Stimulated activated memory B cell treated with anti-CD40 and anti-IgM and Interleukin-4, amounts not matched to agents 10 μg/mL and 1 μg/mL and 100 μg/mL, for 72 hours (primary cell): ENCODE results near the gene SPTLC1.
A peak's percentile ranks its signal among the peaks of the same experiment; 100 is the strongest.
"Not testable (repeated sequence)": the region's sequence is repeated elsewhere in the genome, so short reads cannot be mapped to it uniquely, and the experiment has no call there.

Experiments
- ATAC-seq: fragments of 150-1000 bp; cut with Tn5 transposase; 2 replicates; pipeline ENCODE4 v1.10.0; 2021
- H3K27ac Mint-ChIP-seq: one replicate; pipeline ENCODE4 v1.8.0; 2022; ENCODE audit warnings: mild to moderate bottlenecking, mixed read lengths
- H3K27me3 Mint-ChIP-seq: one replicate; pipeline ENCODE4 v1.8.0; 2022; ENCODE audit warnings: mixed read lengths
- H3K36me3 Mint-ChIP-seq: one replicate; pipeline ENCODE4 v1.8.0; 2022; ENCODE audit warnings: mixed read lengths
- H3K4me1 Mint-ChIP-seq: one replicate; pipeline ENCODE4 v1.8.0; 2022; ENCODE audit warnings: mixed read lengths
- H3K4me3 Mint-ChIP-seq: one replicate; pipeline ENCODE4 v1.8.0; 2022; ENCODE audit warnings: mild to moderate bottlenecking, moderate library complexity, mixed read lengths
- H3K9me3 Mint-ChIP-seq: one replicate; pipeline ENCODE4 v1.8.0; 2022; ENCODE audit warnings: mixed read lengths

SPTLC1 gene

DNA sequence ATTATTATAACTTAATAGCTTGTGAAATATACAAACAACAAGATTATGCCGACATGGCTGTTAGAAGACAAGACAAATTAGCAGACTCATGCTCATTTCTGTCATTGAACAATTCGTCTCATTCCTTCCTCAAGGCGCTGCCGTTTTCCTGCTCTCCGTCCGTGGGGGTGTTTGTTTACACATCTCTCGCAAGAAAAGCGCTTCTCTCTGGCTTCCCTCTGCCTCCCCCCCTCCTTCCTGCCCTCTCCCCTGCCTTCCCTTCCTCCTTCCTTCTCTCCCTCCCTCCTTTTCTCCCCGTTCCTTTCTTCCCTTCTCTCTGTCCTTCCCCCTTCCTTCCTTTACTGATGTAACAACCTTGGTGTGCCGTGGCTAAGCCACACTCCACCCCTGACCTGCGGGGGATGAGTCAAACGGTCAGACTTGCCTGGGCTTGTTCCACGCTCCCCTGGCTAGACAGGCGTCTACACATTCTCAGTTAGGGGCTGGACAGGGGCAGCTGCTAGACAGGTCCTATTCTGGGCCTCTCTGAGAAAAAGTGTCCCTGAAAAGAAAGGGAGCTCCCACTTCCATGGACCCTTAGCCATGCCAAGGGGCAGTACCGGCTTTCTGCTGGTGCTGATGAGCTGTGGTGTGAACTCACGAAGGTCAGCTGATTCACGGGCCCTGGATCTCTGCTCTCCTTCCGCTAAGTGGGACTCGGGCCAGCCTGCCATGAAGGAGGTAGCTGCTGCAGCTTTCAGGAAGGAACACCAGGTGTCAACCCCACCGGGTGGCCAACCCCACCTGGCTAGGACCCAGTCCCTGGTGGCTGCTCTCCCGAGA is 32.0 kb upstream of the SPTLC1 start:
- H3K9me3 Mint-ChIP-seq, result no peaks in the 10 kb centered on the region
- H3K27ac Mint-ChIP-seq, result no peak overlapping the region
- peaks cover 44% of the 10 kb centered on the region for H3K27me3 Mint-ChIP-seq
- no peaks in the 10 kb centered on the region for H3K36me3 Mint-ChIP-seq
- H3K4me3 Mint-ChIP-seq, result peak overlapping the region; percentile 32
- H3K4me1 Mint-ChIP-seq, result peaks cover 6% of the 10 kb centered on the region
- peak; percentile 72 for ATAC-seq

DNA sequence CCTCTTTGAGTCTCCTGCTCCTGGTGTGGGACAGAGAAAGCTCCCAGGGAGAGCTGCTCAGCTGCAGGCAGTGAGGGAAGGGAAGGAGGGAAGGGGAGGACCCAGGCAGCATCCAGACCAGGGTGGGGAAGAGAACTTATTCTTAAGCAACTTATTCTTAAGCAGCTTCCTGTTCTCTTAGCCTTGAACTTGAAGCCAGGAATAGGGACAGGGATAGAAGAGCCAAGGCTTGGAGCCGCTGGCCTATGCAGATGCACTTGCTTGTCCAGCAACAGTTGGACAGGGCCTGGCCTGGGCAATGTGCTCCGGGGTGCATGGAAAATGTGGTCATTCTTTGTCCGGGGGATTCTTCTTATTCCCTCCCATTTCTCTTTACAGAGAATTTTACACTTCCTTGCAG is 31.4 kb upstream of the SPTLC1 start:
- ATAC-seq, result no peak
- no peak overlapping the region for H3K27ac Mint-ChIP-seq
- no peaks in the 10 kb centered on the region for H3K36me3 Mint-ChIP-seq
- H3K4me3 Mint-ChIP-seq, result no peak overlapping the region
- peaks cover 6% of the 10 kb centered on the region for H3K4me1 Mint-ChIP-seq
- no peaks in the 10 kb centered on the region for H3K9me3 Mint-ChIP-seq
- peaks cover 50% of the 10 kb centered on the region for H3K27me3 Mint-ChIP-seq

DNA sequence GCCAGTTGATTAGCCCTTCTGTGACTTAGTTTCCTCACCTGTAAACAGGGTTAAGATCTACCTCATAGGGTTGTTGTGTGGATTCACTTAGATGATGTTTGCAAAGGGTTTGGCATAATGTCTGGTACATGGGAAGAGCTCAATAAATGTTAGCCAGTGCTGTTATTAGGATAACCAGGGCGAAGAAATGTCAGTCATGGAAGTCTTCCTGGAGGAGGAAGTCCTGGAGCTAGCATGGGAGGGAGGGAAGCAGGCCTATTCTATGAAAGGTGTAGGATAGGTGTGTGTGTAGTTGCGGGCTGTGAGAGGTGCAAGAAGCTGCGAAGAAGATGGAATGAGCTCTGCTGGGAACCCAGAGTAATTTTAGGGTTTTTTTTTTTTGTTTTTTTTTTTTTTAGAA is 30.6 kb upstream of the SPTLC1 start:
- H3K27me3 Mint-ChIP-seq, result peaks cover 58% of the 10 kb centered on the region
- H3K36me3 Mint-ChIP-seq, ATAC-seq, H3K27ac Mint-ChIP-seq, H3K9me3 Mint-ChIP-seq, H3K4me3 Mint-ChIP-seq: not testable (repeated sequence)
- peaks cover 11% of the 10 kb centered on the region for H3K4me1 Mint-ChIP-seq

DNA sequence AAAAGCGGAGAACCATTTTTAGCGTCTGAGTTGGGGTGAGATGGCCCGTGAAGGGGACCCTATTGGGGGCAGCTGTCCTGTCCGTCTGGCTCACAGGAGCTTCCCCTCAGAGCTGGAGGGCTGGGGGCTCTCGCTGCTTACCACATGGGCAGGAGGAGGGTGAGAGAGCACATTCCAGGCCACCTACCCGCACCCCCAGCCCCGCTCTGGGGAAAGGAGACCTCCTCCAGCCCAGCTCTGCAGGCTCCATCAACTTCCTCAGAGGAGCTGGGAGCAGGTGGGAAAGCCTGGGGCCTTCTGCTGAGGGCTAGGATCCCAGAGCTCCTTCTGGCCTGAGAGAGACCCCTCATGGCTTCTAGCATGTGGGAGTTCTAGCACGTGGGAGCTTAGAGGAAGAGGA is 27.1 kb upstream of the SPTLC1 start:
- H3K27me3 Mint-ChIP-seq, result peaks cover 76% of the 10 kb centered on the region
- H3K4me1 Mint-ChIP-seq, result peaks cover 19% of the 10 kb centered on the region
- no peaks in the 10 kb centered on the region for H3K9me3 Mint-ChIP-seq
- no peak overlapping the region for H3K4me3 Mint-ChIP-seq
- ATAC-seq, result no peak
- H3K27ac Mint-ChIP-seq, result no peak overlapping the region
- H3K36me3 Mint-ChIP-seq, result no peaks in the 10 kb centered on the region

DNA sequence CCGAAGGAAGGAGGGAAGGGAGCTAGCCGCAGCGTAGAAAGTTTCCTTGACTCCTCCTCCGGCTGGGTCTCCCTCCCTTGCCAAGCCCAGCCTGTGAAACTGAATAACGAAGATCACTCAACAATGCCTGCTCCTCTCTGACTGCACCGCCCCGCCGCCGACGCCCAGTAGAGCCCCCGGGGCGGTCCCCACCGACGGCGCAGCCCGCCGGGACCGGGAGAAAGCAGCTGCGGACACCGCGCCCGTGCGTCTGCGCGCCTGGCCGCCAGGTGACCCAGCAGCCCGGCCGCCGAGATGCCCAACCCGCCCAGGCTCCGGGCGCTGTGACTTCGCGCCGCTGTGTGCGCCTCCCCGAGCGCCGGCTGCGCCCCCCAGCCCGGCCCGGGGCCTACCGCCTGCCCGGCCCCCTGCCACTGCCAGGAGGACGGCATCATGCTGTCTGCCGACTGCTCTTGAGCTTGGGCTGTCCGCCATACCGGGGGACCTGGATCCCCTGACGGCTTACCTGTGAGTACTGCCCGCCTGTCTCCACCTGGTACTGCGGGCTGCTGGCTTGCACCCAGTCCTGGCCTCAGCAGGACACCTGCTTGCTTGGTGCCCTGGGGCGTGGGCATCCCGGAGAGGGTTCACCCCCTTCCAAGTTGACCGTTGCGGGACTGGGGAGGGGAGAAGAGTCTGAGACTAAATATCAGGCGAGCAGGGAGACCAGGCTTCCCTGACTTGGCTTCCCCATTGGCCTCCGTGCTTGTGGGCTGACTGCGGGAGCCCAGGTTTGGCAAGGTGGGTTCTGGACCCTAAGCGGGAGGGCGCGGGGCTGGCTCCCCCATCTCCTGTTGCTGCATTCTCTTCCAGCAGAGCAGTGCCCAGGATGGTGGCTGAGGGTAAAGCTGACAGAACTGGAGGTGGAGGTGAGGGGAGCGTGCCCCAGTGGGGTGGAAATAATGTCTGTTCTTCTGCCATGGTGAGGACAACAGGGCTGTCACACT is 26.2 kb upstream of the SPTLC1 start:
- H3K27me3 Mint-ChIP-seq, result peaks cover 76% of the 10 kb centered on the region
- H3K4me1 Mint-ChIP-seq, result peaks cover 15% of the 10 kb centered on the region

DNA sequence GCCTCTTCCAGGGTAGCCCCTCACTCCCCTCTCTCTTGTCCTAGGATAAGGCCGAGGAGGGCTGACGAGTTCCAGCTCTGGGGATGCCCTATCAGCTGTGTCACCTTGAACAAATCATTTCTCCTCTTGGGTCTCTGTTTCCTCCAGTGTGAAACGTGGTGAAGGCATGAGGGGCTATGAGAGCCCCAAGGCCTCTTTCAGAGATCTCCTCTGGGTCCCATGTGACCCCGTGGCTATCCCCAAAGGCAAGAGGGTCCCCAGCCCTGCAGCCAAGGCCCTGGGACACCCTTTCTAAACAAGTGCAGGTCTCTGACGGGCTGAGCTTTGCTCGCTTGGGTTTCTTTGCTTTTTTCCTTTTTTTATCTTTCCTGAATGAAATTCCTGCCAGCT is 25.5 kb upstream of the SPTLC1 start:
- Mint-ChIP-seq H3K4me1 (peaks cover 15% of the 10 kb centered on the region), H3K27me3 (peaks cover 76% of the 10 kb centered on the region), H3K9me3 (no peaks in the 10 kb centered on the region), H3K4me3 (peak overlapping the region; percentile 65), H3K27ac (no peak overlapping the region), H3K36me3 (no peaks in the 10 kb centered on the region)
- no peak for ATAC-seq

More for the DNA sequence above, 26.2 kb upstream of the SPTLC1 start:
- Mint-ChIP-seq H3K27ac (no peak overlapping the region), H3K36me3 (no peaks in the 10 kb centered on the region), H3K4me3 (peak overlapping the region; percentile 65), H3K9me3 (no peaks in the 10 kb centered on the region)
- no peak for ATAC-seq

DNA sequence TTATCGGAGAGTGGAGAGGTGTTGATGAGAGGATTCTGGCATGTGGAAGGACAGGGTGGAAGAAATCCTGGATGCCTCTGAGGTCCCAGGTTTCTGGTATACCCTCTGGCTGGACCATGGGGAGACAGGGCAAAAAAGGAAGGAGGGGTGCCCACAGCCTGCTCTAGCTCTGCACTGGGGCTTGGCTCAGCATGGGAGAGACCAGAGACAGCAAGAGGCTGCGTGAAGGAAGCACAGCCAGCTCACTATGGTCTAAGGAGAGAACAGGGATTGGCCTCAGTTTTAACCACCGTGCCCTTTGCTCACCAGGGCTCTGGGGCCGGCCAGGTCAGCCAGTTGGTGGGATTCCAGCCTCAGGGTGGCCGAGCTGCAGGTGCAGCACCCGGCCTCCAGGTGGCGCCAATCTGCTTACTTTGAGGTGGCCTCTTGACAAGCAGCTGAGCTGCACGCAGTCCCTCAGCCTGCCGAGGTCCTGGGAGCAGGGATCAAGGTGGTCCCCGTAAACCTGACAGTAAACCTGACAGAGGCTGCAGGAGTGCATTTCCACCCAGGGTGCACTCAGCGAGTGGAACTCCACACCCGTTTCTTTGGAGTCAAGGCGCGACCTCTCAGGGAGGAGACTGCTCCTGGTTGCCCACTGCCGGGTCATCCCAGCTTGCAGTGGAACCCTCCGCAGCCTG is 25.0 kb upstream of the SPTLC1 start:
- Mint-ChIP-seq H3K4me3 (no peak overlapping the region), H3K9me3 (no peaks in the 10 kb centered on the region), H3K4me1 (peaks cover 15% of the 10 kb centered on the region), H3K27me3 (peaks cover 71% of the 10 kb centered on the region), H3K36me3 (no peaks in the 10 kb centered on the region), H3K27ac (no peak overlapping the region)
- peak; percentile 61 for ATAC-seq

DNA sequence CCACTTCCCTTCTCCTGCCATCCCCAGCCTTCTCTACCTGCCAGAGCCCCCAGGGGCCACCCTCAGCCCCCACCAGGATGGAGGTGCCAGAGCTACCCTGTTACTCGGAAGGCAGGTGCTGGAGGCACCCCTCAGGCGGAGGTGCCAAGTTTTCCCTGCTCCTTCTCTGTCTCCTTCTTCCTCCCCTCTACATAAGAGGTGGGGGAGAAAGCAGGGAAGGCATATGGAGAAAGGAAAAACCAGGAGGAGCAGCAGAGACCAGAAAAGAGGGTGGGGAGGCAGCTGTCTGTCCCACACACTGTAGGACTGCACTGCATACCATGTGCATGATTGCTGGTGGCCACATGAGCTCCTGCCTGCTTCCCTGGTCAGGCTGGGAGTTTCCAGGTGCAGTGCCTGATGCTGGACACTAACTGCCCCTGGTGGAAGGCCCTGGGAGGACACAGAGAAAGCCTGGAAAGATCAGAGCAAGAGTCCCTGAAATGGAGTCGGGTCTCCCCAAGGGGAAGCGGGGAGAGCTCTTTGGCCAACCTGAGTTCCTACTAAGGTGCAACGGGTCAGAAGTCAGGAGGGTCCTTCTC is 23.8 kb upstream of the SPTLC1 start:
- peaks cover 79% of the 10 kb centered on the region for H3K27me3 Mint-ChIP-seq
- ATAC-seq, H3K27ac Mint-ChIP-seq: not testable (repeated sequence)

DNA sequence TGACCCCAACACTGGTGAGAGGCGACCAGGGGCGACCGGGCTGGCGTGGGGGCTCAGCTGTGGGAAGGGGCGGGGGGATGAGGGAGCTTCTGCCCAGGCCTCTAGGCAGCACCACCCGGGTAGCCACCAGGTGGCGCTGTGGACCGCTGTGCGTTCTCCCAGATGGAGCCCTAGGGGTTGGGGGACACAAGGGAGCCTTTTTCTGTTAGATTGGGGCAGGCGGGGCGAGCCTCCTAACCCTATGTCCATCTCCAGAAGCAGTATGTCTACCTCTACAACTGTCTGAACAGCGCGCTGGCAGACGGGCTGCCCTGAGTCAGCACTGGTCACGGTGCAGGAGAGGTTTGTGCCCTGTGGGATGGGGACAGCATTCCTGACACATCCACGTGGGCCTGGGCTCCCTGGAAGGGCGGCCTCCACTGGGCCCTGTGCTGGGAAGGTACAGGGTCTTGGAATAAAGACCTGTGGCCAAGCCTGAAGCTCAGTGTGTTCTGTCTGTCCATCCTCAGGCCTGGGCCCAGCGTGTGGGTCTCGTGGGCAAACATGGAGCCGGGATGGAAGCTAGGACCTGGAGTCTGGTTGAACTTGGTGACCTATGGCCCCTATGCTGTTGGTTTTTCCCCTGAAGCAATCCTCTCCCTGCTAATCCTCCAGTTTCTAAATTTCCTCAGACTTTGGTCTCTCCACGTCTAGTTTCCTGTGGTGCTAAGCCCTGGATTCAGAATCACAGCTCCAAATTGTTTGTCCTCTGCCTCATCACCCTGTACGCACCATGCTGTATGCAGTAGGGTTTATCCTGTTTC is 23.1 kb upstream of the SPTLC1 start:
- Mint-ChIP-seq H3K4me3 (no peak overlapping the region), H3K27me3 (peaks cover 79% of the 10 kb centered on the region), H3K4me1 (peaks cover 22% of the 10 kb centered on the region), H3K27ac (no peak overlapping the region), H3K36me3 (no peaks in the 10 kb centered on the region), H3K9me3 (no peaks in the 10 kb centered on the region)
- peak; percentile 66 for ATAC-seq

More for the DNA sequence above, 23.8 kb upstream of the SPTLC1 start:
- not testable (repeated sequence) for H3K9me3 Mint-ChIP-seq, H3K4me3 Mint-ChIP-seq, H3K36me3 Mint-ChIP-seq
- H3K4me1 Mint-ChIP-seq, result peaks cover 18% of the 10 kb centered on the region

DNA sequence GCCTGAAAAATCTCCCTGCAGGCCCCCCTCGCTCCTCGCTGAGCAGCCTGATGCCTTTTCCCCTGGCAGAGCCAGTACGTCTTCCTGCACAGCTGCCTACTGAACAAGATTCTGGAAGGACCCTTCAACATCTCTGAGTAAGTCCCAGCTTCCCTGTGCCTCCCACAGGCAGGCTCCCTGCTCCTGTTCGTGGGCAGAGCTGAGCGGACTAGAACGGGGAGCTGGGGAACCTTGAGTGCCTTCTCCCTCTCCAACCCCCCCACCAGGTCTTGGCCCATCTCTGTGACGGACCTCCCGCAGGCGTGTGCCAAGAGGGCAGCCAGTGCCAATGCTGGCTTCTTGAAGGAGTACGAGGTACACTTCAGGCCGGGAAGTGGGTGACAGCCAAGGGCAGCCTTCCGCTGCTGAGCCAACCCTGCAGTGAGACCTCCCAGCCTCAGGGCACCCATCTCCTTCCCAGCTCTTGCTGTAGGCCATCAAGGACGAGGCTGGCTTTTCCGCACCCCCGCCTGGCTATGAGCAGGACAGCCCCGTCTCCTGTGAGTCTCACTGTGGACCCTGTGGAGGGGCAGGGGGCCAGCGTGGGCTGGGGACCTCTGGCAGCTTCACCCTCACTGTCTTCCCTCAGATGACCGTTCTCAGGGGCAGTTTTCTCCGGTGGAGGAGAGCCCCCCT is 21.1 kb upstream of the SPTLC1 start:
- H3K9me3 Mint-ChIP-seq, result peaks cover 3% of the 10 kb centered on the region
- peaks cover 22% of the 10 kb centered on the region for H3K4me1 Mint-ChIP-seq
- H3K27me3 Mint-ChIP-seq, result peaks cover 79% of the 10 kb centered on the region
- H3K27ac Mint-ChIP-seq, result no peak overlapping the region
- ATAC-seq, result no peak
- no peaks in the 10 kb centered on the region for H3K36me3 Mint-ChIP-seq
- no peak overlapping the region for H3K4me3 Mint-ChIP-seq

DNA sequence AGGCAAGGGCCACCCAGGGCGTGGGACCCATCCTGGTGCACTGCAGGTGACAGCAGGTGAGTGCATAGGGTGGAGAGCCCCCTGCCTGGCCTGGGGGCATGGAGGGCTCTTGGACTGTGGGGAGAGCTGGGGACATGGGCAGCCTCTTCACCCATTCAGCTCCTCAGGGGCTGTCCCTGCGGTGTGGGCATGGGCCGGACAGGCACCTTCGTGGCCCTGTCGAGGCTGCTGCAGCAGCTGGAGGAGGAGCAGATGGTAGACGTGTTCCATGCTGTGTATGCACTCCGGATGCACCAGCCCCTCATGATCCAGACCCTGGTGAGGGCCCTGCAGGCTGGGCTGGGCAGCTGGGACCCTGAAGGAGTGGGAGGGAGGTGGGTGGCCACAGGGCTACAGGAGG is 20.4 kb upstream of the SPTLC1 start:
- Mint-ChIP-seq H3K4me3 (no peak overlapping the region), H3K27ac (no peak overlapping the region), H3K4me1 (peaks cover 15% of the 10 kb centered on the region), H3K27me3 (peaks cover 79% of the 10 kb centered on the region), H3K9me3 (peaks cover 4% of the 10 kb centered on the region), H3K36me3 (no peaks in the 10 kb centered on the region)
- ATAC-seq, result no peak

DNA sequence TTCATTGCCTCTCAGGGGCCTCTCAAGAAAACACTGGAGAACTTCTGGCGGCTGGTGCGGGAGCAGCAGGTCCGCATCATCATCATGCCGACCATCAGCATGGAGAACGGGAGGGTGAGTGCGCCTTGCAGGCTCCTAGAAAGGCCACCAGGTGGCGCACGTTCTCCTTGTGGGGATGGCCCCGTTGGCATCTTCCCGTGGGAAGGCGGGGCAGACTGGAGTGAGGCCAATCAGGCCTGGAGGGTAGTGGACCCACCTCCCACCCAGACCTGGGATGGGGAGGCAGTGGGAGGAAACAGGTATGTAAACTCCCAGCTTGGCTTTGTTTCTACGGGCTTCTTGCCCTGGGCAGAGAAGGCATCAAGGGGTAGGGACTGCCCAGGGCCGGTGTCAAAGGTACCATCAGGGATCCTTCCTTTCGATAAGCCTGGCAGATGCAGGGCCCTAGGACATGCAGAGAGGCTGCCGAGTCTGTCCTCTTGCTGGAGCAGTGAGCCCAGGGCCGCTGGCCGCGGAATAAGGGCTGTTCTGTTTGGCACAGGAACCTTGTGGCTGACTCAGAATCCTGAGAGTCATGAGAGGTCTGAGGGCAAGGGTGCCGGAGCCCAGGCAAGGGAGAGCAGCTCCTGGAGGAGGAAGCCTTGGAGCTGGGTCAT is 18.9 kb upstream of the SPTLC1 start:
- H3K4me1 Mint-ChIP-seq, result peaks cover 7% of the 10 kb centered on the region
- peaks cover 4% of the 10 kb centered on the region for H3K9me3 Mint-ChIP-seq
- peak; percentile 72 for ATAC-seq
- H3K36me3 Mint-ChIP-seq, result no peaks in the 10 kb centered on the region
- no peak overlapping the region for H3K27ac Mint-ChIP-seq
- H3K4me3 Mint-ChIP-seq, result peak overlapping the region; percentile 60
- peaks cover 75% of the 10 kb centered on the region for H3K27me3 Mint-ChIP-seq

DNA sequence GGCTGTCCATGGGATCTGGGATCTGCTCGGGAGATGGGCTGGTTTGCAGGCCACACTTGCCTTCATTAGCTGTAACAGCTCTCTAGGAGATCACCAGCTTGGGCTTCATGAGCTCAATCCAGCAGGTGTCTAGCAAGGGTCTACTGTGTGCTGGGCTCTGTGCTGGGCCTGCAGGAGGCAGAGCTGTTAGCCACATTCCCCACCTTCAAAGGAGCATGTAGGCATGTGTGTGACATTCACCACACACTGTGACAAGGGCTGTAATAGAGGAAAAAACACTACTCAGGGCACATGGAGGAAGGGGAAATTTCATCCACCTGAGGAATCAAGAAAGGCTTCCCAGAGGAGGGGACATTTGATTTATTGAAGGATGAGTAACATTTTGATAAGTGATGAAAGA is 17.7 kb upstream of the SPTLC1 start:
- not testable (repeated sequence) for H3K9me3 Mint-ChIP-seq, H3K36me3 Mint-ChIP-seq, H3K27ac Mint-ChIP-seq, ATAC-seq, H3K4me1 Mint-ChIP-seq, H3K4me3 Mint-ChIP-seq
- peaks cover 72% of the 10 kb centered on the region for H3K27me3 Mint-ChIP-seq
